ENCODE measurements around the gene OXT. TPM values are rescaled to one million over a fixed set of nuclear protein-coding genes. Genes with fewer than 3 reads are reported as not detected.
A peak's percentile ranks its signal among the peaks of the same experiment; 100 is the strongest.
"Not testable (repeated sequence)": the region's sequence is repeated elsewhere in the genome, so short reads cannot be mapped to it uniquely, and the experiment has no call there.

OXT gene
- total and polyA plus RNA-seq, 2 of the 13 experiments (the other 11 are each of a cell fraction or from before 2014, with no cell fraction given): not detected

- TF ChIP-seq FOXA3 (CRISPR knock-in tag; IDR thresholded peaks at IDR 0.05) (peak; percentile 66; the same call in 1 of the 2 replicates), ZNF687 (CRISPR knock-in tag; IDR thresholded peaks at IDR 0.05) (peak; percentile 67), KAT7 (CRISPR knock-in tag; IDR thresholded peaks at IDR 0.05; ENCODE audit: borderline replicate concordance) (peak; percentile 51; the same call in 1 of the 2 replicates), PHF21A (CRISPR knock-in tag; IDR thresholded peaks at IDR 0.05) (0 out of 2 replicates have a peak, but pooled peaks have one; percentile 23), PITX1 (CRISPR knock-in tag; IDR thresholded peaks at IDR 0.05) (peak; percentile 93), ZNF383 (CRISPR knock-in tag; IDR thresholded peaks at IDR 0.05; ENCODE audit: borderline replicate concordance) (0 out of 2 replicates have a peak, but pooled peaks have one; percentile 53), IRF2 (CRISPR knock-in tag; IDR thresholded peaks at IDR 0.05) (0 out of 2 replicates have a peak, but pooled peaks have one; percentile 27), FOXA1 (CRISPR knock-in tag; IDR thresholded peaks at IDR 0.05) (peak; percentile 66), HNF4A (CRISPR knock-in tag; IDR thresholded peaks at IDR 0.05) (0 out of 2 replicates have a peak, but pooled peaks have one; percentile 12), ZNF570 (CRISPR knock-in tag; IDR thresholded peaks at IDR 0.05; ENCODE audit: borderline replicate concordance) (0 out of 2 replicates have a peak, but pooled peaks have one; percentile 41), SALL1 (CRISPR knock-in tag; IDR thresholded peaks at IDR 0.05) (0 out of 2 replicates have a peak, but pooled peaks have one; percentile 5), KAT8 (CRISPR knock-in tag; IDR thresholded peaks at IDR 0.05) (0 out of 2 replicates have a peak, but pooled peaks have one; percentile 15), ZNF138 (CRISPR knock-in tag; IDR thresholded peaks at IDR 0.05; ENCODE audit: low read depth) (0 out of 2 replicates have a peak, but pooled peaks have one; percentile 25), SOX5 (CRISPR knock-in tag; IDR thresholded peaks at IDR 0.05; ENCODE audit: borderline replicate concordance) (peak; percentile 43), MTA1 (CRISPR knock-in tag; IDR thresholded peaks at IDR 0.05; ENCODE audit: borderline replicate concordance) (peak; percentile 20; the same call in 1 of the 2 replicates), PATZ1 (CRISPR knock-in tag; IDR thresholded peaks at IDR 0.05) (peak; percentile 32), SOX13 (CRISPR knock-in tag; conservative IDR thresholded peaks at IDR 0.05 in 1 of 2, IDR thresholded peaks at IDR 0.05 in 1 of 2) (peak in 1 of 2 experiments; percentile 48; a peak in 1 of 4 replicates), MYC (CRISPR knock-in tag; IDR thresholded peaks at IDR 0.05; ENCODE audit: borderline replicate concordance) (peak; percentile 25; the same call in 1 of the 2 replicates), GATAD2A (CRISPR knock-in tag; IDR thresholded peaks at IDR 0.05) (0 out of 2 replicates have a peak, but pooled peaks have one; percentile 16)
- not testable (repeated sequence) for TF ChIP-seq FOXA1, SOX13 (IDR thresholded peaks at IDR 0.05)
These were observed 48.6 kb upstream of the OXT start (continued) for GRCh38 chr20:3022559-3023490.
